AG09319 (cell line): Measurements from ENCODE around the gene CTNNB1.

Experiments used
- DNase-seq: peaks from one replicate; pipeline ENCODE4 v3.0.0-alpha.2; 2010; ENCODE audit warnings: low read depth; ENCODE audit errors: extremely low read depth
- TF ChIP-seq, protein P1 (sequence below): IDR thresholded peaks from 2 replicates; pipeline ENCODE4 v1.5.1; 2011; ENCODE audit warnings: low read depth, mild to moderate bottlenecking, inconsistent platforms, low read length, moderate library complexity

The CTNNB1 gene

DNA sequence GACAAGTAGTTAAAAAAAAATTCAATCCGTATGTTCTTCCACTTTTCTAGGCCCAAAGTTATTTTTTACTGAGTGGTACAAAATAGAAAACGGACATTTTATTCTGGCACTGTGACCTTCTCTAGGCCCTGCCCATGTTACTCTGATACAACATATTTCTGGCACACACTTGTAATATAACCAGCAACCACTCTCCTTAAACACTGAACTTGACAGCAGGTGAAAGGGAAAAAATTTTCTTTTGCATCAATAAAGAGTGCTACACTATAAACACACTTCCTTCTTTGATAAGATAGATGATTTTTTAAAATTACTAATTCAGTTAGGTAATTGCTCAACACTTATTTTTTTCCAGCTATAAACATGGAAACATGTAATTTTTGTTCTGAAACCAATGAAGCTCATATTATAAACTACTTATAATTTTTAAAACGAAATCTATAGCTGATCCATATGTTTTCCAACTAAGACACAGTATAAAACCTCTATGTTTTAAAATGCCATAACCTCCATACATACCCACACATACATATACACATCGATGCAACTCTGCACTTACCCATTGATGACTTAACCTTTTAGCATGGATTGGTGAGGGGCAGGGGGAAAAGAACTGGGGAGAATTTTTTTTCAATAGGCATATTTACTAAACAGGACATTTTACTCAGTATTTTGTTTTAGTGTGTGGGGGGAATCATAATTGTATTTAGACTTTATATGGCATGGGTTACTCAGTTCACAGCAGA lies 5.3 kb upstream of the CTNNB1 start:
- TF ChIP-seq, protein P1, sequence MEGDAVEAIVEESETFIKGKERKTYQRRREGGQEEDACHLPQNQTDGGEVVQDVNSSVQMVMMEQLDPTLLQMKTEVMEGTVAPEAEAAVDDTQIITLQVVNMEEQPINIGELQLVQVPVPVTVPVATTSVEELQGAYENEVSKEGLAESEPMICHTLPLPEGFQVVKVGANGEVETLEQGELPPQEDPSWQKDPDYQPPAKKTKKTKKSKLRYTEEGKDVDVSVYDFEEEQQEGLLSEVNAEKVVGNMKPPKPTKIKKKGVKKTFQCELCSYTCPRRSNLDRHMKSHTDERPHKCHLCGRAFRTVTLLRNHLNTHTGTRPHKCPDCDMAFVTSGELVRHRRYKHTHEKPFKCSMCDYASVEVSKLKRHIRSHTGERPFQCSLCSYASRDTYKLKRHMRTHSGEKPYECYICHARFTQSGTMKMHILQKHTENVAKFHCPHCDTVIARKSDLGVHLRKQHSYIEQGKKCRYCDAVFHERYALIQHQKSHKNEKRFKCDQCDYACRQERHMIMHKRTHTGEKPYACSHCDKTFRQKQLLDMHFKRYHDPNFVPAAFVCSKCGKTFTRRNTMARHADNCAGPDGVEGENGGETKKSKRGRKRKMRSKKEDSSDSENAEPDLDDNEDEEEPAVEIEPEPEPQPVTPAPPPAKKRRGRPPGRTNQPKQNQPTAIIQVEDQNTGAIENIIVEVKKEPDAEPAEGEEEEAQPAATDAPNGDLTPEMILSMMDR: no peak
- DNase-seq: no peak

DNA sequence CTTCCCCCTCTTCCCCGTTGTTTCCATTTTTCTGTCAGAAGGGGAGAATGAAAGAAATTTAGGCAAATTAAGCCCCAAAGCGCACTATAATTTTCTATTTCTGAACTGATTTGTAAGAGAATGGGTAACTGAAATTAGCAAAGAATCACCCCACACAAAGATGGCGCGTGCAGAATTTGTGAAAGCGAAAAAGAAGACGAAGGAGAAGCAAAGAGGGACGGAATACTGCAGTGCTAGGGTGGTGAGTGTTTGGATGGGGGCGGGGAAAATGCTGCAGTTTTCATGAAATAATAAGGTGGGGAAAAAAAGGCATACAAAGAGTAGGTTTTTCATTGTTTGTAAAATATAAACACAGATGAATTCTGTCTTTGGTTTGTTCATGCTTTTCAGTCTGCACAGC lies 4.6 kb upstream of the CTNNB1 start:
- no peak for DNase-seq
- TF ChIP-seq, protein P1: no peak

DNA sequence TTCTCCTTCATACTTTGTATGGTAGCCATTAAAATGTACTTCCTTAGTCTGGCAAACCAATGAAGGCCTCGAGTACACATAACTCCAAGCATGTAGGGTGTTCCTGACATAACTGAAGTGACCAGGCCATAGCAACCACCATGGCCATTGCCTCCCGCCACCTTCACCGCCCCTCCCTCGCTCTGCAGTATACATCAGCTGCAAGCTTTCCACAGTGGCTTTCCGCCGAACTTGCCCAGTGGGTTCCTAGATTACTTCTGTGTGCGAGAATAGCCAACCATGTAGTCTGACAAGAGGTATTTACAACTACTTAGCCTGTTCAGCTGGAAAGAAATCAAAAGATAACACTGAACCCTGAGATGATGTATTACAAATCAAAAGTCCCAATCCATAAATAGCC lies 3.4 kb upstream of the CTNNB1 start:
- TF ChIP-seq, protein P1: no peak
- no peak for DNase-seq

DNA sequence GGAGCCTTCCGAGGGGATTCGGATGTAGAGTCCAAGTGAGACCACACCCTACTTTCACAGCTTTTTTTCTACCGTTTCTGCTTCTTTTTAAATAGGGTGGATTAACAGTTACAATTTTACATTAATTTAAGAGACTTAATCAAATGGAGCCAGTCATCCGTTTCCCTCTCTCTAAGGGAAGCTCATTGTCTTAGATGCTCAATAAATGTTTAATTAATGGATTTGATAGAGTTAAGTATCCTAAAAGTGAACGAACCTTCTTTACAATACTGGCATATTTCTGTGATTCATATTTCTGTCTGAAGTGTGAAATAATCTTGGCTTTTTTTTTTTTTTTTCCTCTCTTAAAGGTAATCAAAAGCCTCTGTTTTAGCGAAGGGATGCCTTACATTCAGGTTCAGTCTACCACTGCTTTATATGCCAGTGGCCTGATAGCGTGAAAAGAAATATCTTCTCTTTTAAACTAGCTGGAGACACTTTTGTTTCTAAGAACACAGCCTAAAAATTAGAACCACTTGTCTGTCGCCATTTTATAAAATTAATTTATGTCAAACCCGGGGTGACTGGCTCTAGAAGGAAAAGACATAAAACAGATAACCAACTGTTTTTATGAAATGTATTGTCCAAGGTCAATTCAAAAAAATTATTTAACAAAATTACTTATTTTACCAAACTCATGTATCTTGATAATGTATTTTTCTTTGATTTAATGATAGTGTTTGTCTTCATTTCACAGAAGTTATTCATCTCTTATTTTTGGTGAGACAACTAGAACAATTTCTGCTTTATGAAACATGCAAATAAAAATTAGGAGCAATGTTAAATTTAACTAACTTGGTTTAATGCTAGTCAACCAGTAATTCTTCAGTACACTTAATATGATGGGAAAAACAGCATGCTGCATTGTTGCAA lies 2.5 kb upstream of the CTNNB1 start:
- TF ChIP-seq, protein P1: no peak
- DNase-seq: no peak

DNA sequence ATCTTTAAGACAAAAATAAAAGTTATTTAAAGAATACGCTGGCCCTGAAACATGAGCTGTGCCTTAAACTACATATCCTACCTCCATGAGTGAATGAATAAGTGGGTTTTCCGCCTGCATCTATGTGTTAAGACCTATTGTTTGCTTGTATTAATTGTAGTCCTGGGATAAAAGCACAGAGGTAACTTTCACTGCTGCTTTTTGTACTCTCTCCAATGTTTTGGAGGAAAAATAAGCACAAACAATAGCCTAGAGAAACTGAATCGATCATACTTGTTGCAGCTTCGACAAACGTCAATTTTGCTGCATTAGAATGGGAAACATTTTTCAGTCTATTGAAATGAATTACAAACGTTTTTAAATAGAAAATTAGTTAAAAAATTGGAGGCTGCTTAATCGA lies 1.3 kb upstream of the CTNNB1 start:
- TF ChIP-seq, protein P1: no peak
- DNase-seq: no peak

DNA sequence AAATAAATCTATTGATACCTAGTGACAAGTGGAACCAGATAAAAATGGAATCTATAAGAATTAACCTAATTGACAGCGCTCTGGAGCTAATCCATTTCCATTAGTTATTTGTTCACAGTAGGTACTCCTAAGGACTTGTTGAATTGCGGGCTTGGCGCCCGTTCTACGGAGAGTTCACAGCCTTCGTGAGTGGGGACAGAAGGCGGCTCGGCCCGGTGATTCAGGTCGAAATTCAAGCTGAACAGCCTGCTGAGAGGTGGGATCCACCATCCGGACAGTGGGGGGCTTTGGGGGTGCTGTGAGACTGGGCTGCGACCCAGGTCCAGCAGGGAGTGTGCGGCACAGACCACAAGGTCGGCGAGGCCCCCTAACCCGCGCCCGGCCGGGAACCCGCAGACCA lies 779 bp upstream of the CTNNB1 start:
- DNase-seq: no peak
- TF ChIP-seq, protein P1: no peak
